EL (cell line): ENCODE data around the gene CFAP54.

Experiments
- DNase-seq: peaks from one replicate; pipeline ENCODE4 v3.0.0-alpha.2; 2016

Gene CFAP54

GRCh38 chr12:96892104-96892503 lies 402.7 kb downstream of the CFAP54 start:
- DNase-seq: no peak

- no peak for DNase-seq
These were observed 408.0 kb downstream of the CFAP54 start for GRCh38 chr12:96897421-96897820.

GRCh38 chr12:96901175-96901574 lies 411.8 kb downstream of the CFAP54 start:
- DNase-seq: no peak

DNA sequence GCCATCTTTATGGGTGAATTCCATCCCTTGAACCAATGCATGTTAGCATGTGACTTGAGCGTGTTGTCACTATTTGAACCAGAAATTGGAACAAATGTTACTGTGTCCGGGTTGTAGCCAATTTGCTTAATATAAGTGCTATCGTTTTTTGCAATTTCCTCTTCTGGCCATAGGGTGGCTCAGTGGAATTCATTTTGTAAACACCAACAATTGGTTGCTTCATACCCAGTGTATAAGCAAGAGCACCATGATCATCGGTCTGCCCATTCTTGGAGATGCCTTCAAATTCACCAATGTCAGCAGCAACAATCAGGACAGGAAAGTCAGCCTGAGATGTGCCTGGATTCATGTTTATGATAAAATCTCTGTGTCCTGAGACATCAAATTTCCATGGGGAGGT lies 412.7 kb downstream of the CFAP54 start:
- DNase-seq: no peak

GRCh38 chr12:96906498-96906848 lies 417.1 kb downstream of the CFAP54 start:
- DNase-seq: no peak

DNA sequence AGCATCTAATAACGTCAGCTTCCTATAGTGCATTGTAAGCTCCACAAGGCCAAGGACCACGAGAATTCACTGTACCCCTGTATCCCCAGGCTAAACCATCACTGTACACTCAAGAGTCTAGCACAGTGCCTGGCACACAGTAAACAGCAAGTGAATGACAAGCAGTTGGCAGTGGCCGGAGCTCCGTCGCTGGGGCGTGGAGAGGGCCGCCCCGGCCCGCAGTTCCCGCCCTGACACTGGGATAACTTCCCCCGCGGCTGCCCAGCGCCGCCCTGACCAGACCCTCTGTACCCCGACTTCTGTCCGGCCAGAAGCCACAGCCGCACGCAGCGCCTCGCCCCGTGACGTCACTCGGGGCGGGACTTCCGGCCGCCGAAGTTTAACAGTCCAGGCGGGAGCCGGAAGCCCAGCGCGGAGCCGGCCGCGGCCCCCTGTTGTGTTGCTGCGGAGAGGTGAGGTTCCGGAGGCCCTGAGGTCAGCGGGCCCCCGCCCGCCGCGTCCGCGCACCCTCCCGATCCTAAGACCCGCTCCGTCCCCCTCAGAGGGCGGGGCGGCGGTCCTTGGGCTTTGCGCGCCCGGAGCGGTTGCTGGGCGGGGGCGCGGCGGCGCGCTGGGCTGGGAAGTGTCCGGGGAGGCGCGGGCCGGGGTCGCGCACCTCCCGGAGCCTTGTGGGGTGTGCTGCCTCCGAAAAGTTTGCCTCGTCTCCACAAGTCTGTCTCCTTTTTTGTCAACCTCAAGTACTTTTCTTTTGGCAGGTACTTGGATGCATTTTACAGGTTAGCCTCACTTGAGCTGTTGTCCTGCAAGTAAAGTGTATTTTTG lies 417.7 kb downstream of the CFAP54 start, which contains the start of gene NEDD1:
Gene NEDD1 (plus strand): TSS at position 409 of the 822 bp plus-strand sequence. CDS start 2,503 bp downstream, outside the sequence.
- DNase-seq: peak; percentile 88

DNA sequence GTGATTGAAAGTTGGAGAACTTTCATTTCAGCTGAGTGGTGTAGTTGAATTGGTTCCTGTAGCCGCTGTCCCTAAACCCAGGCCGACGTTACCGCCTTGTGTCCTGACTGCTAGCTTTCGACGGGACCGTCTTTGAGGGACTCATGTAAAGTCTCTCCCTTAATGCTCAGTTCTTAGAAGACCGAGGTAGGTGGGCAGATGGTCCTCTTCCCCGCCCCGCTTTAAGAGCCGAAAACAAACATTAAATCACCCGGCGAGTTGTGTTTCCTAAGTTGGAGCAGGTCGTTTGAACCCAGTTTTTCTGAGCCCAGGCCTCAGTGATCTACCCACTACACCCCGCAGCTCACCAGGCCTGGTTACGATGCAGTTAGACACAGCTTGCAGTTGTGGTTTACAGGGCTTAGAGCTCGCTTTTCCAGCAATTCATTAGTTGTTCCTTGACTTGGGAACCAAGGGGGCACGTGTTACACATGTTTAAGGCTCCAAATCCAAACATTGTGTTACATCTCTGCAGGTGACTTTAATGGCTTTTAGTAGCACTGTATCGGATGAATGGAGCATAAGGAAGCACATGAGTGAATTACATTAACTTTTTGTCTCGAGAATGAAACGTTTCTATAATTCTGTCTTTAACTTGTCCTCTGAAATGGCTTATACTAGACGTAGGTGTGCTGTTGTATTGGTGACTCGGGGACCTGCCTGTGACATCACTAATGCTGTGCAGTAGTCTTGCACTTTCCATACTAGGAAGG lies 418.5 kb downstream of the CFAP54 start:
- peak; percentile 37 for DNase-seq

GRCh38 chr12:96908423-96908675 lies 419.0 kb downstream of the CFAP54 start:
- no peak for DNase-seq

DNA sequence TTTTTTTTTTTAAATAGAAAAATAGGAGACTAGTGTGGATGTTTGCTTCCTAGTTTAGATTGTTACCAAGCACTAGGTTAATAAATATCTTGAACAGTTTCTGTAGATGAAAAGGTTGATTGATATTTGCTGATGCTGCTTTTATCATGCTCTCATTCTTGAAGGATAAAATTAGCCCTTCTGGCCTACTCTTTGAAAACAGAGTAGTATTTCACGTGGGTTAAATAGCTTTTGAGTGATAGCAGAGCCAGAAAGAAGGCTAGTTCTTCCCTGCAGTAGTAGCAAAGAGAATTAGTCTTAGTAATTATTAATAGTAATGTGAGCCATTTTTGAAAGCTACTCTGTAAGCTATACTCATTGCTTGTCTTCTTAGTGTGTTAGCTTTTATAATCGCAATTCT lies 422.9 kb downstream of the CFAP54 start:
- no peak for DNase-seq

DNA sequence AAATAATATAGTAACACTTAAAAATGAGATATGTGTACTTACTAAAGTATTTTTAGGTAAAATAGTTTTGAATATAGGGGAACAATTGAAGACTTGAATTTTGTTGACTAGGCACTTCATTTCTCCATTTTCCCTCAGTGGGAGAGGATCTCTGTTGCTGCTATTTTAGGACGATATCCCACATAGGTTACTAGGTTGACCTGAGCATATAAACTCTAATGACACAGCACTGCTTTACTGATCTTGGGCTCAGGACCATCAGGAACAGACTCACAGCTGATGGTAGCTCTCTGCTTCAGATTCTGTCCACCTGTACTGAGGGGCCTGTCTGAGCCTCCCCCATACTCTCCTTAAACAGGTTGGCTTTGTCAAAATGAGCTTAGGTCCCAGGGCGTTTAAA lies 423.6 kb downstream of the CFAP54 start:
- no peak for DNase-seq

DNA sequence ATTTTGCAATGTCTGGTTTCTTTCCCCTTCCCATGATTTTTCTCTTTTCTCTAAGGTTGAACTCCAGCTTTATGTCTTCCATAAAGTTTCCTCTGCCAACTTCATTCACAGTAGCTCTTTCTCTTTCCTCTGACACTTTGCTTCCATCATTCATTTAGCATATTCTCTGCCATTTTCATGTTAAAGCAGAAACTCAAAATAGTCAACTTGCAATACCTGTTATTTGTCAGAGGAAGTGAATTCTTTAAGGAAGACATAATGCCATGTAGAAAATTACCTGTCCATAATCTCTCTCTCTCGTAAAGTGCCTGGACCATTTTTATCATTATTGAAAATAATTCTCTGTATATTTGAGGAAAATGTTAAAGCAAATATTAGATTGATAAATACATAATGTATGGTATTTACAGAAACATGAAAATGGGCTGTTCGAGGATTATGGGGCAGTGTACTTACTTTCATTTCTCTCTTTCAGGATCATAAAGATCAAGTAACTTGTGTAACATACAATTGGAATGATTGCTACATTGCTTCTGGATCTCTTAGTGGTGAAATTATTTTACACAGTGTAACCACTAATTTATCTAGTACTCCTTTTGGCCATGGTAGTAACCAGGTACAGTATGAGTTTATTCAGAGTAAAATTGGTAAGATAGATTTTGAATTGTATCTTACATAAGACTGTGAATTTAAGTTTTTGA lies 430.3 kb downstream of the CFAP54 start:
- no peak for DNase-seq
